K562 (cell line): ENCODE data around the gene ERC2.

ENCODE experiments used
- ELF2 ChIP-seq: fragments of 250-450 bp; sonication (Bioruptor Pico); IDR thresholded peaks from 2 replicates; pipeline ENCODE4 v1.5.0; 2021; ENCODE audit warnings: mild to moderate bottlenecking
- ERF ChIP-seq: fragments of 450-650 bp; formaldehyde crosslinking; IDR thresholded peaks from 2 replicates; pipeline ENCODE4 v1.4.0; 2020; ENCODE audit warnings: mild to moderate bottlenecking, mixed read lengths
- EZH2 ChIP-seq: IDR thresholded peaks from 2 replicates; pipeline ENCODE4 v1.6.1; 2012; ENCODE audit warnings: low read depth, mild to moderate bottlenecking, inconsistent platforms, low read length, borderline replicate concordance
- POLR2A ChIP-seq: fragments of 450-650 bp; conservative IDR thresholded peaks from 2 replicates; pipeline ENCODE4 v1.6.1; 2016
- TEAD1 ChIP-seq, 2 experiments: fragments of 450-650 bp in 1 of 2; sonication (generic) in 1 of 2; formaldehyde crosslinking; IDR thresholded peaks; 2 replicates each; pipeline versions ENCODE4 v1.4.0 to v1.8.0; 2020 to 2022; ENCODE audit warnings: mild to moderate bottlenecking in 2 of 2, missing genetic modification reagents in 1 of 2
- ZNF644 ChIP-seq: fragments of 200-800 bp; sonication (Bioruptor generic); IDR thresholded peaks from 2 replicates; pipeline ENCODE4 v1.6.1; 2016; ENCODE audit warnings: low read depth, missing genetic modification characterization, missing compliant biosample characterization
- TF ChIP-seq, protein P1 (sequence below): fragments of 450-650 bp; conservative IDR thresholded peaks from 2 replicates; pipeline ENCODE4 v1.6.1; 2016; ENCODE audit warnings: missing genetic modification characterization, low read depth, mild to moderate bottlenecking, missing compliant biosample characterization, moderate library complexity

DNA sequence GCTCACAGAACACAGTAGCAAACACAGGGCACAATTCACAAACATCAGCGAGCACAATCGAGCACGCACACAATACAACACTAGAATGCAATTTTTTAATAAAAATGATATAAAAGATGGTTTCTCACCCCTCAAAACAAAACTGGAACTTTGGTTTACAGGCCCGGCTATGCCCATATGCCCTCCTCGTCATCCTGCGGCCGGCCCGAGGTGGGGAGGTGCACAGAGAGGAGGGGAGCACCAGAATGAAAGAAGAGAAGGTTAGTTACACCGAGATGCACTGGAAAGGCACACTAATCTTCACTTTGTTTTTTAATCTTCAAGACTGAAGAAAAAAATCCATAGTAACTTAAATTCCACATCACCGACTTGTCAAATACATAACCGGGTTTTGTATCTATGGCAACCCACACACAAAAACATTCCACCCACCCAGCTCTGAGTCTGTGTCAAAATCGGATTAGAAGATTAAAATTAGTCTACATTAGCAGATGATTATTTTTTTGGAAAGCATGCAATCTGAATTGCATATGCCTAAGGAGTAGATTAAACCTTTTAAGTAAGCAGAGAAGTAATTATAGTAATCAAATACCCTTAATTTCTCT is 784.5 kb downstream of the ERC2 start:
- no peak for TF ChIP-seq TEAD1 (CRISPR knock-in tag; IDR thresholded peaks at IDR 0.05)
- no peak for TF ChIP-seq ZNF644 (tag)
- no peak for TF ChIP-seq ERF (CRISPR knock-in tag)
- TF ChIP-seq POLR2A: no peak
- no peak for TF ChIP-seq EZH2
- no peak for TF ChIP-seq ELF2 (CRISPR knock-in tag)
- TF ChIP-seq, protein P1, sequence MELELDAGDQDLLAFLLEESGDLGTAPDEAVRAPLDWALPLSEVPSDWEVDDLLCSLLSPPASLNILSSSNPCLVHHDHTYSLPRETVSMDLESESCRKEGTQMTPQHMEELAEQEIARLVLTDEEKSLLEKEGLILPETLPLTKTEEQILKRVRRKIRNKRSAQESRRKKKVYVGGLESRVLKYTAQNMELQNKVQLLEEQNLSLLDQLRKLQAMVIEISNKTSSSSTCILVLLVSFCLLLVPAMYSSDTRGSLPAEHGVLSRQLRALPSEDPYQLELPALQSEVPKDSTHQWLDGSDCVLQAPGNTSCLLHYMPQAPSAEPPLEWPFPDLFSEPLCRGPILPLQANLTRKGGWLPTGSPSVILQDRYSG (tag): no peak
